ENCODE measurements around the gene MAGOH. TPM values are rescaled to one million over a fixed set of nuclear protein-coding genes. Genes with fewer than 3 reads are reported as not detected.

Gene MAGOH
- polyA plus RNA-seq, 3 donors = 27.9 to 72.1 (median 59.8) TPM

DNA sequence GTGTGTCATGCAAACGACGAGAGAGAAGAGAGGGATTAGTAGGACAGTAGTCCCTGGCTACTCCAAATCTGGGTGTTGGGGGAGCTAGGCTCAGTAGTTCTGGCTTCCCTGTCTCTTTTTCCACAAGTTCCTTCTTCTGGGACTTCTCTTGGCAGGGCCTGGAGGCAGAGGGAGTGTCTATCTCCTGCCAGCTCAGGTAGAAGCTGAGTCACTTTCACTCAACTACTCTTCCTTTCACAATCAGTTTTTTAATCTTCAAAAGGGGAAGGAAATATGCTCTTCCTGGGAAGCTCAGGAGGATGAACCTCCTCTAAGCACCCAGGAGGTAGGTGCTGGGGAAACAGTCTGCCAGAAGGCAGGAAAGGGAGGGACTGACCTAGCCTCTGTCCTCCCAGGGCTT, 35.2 kb upstream of the MAGOH start:
- no peak overlapping the region for H3K27ac ChIP-seq (ENCODE audit: low read depth, low read length)
- 84 to 98% (median 89%) methylated on average over 2 of the region's 2 CpGs for WGBS, 3 donors

DNA sequence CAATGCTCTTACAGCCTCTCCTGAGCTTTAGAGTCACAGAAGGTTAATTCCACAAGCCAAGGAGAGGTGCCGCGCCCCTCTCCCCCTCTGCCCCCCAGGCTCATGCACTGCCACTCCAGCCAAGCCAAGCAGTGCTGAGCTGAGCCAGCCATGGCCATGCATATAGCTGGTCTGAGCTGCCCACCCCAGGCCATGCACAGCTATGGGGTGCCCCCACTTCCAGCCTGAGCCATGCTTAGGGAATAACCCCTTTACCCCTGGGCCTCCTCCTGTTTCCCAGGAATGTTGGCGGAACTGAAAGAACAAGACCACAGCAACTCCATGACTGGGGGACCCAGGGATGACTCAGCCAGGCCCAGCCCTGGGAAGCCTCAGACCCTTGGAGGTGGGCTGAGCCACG, 34.0 kb upstream of the MAGOH start:
- 82 to 93% (median 91%) methylated on average over 4 of the region's 4 CpGs for WGBS, 3 donors
- no peak overlapping the region for H3K27ac ChIP-seq (ENCODE audit: low read depth, low read length)

DNA sequence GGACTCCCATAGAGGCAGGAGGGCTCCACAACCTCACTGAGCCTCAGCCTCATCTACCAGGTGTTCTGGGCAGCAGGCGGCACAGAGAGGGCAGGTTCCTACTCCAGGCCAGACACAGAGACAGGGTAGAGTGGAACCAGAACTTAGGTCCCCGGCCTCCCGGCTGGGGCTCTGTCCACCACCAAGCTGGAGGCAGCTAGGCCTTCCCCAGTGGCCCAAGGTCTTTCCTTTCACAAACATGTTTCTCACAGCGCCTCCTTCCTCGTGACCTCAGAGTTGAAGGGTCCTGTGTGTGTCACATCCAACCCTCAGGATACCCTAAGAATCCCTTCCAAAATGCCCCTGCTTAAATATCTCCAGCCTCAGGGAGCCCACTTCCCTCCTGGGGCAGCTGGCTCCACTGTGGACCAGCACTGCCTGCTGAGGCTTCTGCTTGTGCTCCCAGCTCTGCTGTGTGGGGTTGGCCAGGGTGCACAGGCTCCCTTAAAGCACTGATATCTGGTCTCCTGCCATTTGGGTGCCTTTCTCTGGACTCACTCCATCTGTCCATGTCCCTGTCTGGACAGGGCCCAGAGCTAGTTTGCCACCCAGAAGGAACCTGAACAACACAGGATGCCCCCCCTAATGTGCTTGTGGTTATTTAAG, 33.2 kb upstream of the MAGOH start:
- WGBS, 3 donors = 99 to 100% (median 100%) methylated on average over 5 of the region's 5 CpGs
- H3K27ac ChIP-seq (ENCODE audit: low read depth, low read length) = no peak overlapping the region

DNA sequence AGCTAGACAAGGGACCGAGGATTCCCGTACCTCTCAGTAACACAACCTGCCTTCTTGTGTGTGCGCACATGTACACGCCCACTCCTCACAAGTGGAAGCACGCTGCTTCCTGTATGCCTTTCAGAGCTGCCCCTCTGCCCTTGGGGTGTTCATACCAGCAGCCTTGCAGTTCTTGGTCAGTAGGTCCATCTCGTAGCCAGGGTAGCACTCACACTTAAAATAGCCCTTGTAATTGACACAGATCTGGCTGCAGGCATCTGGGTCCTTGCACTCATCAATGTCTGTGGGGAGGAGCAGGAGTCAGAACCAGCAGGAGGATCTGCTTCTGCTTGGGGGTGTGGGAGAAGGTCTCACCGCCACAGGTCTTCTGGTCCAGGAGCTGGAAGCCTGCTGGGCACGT, 32.6 kb upstream of the MAGOH start:
- WGBS, 3 donors = 88 to 93% (median 93%) methylated on average over 8 of the region's 8 CpGs

DNA sequence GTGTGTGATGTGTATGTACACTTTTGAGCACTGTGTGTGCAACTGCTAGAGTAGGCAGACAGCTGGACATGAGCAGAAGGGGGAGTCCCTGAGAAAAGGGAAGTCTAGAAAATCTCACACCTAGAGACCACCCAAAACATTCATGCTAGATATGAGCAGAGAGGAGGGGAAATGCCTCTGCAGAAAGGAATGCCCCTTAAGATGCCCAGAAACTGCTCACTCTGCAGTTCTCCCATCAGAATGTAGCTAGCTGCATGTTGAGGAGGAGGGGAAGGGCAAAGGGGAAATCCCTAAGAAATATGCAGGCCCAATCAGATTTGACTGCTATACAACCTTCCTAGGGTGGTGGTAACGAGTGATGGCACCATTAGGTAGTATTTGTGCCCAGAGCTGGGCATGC, 31.8 kb upstream of the MAGOH start:
- no peak overlapping the region for H3K27ac ChIP-seq (ENCODE audit: low read depth, low read length)
- 78 to 86% (median 78%) methylated on average over 1 of the region's 1 CpG for WGBS, 3 donors

More for the DNA sequence above, 32.6 kb upstream of the MAGOH start:
- H3K27ac ChIP-seq (ENCODE audit: low read depth, low read length) = no peak overlapping the region

DNA sequence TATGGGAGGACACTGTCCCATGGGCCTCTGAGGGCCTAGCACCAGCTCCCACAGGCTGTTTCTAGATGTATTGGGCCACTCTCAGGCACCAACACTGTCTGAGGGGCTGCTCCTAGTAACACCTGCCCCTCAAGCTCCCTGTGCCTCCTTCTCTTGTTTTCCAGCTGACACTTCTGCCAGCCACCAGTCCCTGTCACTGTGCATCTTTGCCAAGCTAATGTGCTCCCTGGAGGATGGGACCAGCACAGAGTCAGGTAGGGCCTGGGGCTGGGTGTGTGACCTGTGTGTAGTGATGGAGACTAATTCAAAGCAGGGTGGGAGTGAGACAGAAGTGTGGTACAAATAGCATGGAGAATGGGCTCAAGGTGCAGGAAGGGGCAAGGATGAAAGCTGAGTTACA, 29.4 kb upstream of the MAGOH start:
- H3K27ac ChIP-seq (ENCODE audit: low read depth, low read length) = no peak overlapping the region

DNA sequence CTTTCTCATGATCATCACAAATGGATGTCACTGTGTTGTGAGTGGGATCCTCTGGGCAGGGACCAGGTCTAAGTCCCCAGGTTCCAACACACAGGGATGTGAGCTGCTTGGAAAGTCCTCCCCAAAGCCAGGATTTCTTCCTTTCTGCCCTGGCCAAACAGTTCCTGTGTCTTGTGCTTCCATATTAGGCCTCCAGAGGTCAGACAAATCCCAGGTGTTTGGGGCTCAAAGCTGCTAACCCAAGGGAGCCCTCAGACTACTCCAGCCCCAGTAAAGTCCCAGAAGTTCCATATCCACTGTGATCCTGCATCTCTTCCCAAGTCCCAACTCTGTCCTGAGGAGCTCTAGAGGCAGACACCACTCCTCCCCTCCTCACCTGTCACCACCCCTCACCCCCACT, 27.7 kb upstream of the MAGOH start:
- no peak overlapping the region for H3K27ac ChIP-seq (ENCODE audit: low read depth, low read length)

DNA sequence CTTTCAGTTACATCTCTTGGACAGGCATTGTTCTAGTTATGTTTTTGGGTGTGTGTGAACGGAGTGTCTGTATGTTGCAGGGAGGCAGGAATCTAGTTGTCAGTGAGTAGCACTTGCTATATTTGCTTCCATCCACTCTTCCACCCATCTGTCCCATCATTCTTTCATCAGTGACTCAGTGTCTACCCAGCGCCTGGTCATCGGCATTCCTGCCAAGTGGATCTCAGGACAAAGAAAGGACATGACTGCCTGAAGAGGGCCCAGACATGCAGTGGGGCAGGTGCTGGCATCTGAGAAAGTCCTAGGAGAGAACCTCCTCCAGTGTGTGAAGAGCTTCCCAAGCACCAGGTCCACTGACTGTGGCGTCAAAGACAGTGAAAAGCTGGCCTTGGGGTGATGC, 27.3 kb upstream of the MAGOH start:
- no peak overlapping the region for H3K27ac ChIP-seq (ENCODE audit: low read depth, low read length)
- WGBS, 3 donors = 95 to 98% (median 96%) methylated on average over 4 of the region's 4 CpGs

DNA sequence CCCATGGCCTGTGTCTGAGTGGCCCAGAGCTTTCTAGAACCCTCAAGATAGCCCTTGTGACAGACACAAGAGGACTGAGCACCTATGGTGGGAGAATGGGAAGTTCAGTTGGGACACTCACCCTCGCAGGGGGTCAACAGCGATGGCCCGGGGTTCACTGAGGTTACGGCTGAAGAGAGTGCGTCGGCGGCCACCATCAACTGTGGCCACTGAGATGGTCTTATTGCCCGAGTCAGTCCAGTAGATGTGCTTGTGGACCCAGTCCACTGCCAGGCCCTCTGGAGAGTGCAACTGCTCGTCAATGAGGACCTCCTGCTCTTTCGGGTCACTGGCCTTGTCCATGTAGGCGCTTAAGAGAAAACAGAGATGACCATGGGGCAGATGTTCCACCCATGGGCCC, 25.7 kb upstream of the MAGOH start:
- WGBS, 3 donors = 91 to 98% (median 96%) methylated on average over 11 of the region's 11 CpGs

DNA sequence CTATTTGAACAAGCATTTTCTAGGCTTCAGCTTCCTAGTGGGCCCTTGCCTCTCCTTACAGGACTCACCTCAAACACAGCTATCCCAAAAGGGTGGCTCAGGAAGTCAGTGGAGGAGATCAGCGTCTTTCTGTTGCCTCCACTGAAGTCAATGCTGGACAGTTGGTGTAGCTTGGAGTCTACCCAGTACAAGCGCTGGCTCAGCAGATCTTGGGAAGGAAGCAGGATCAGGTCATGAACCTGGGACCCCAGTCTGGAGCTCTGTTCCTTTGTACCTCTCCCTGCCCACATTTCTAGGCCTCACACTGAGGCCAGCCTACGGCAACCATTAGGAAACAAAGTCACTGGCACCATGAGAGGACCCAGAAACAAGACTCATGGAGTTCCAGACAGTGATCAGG, 23.7 kb upstream of the MAGOH start:
- 92 to 97% (median 92%) methylated on average over 3 of the region's 3 CpGs for WGBS, 3 donors
- no peak overlapping the region for H3K27ac ChIP-seq (ENCODE audit: low read depth, low read length)

More for the DNA sequence above, 25.7 kb upstream of the MAGOH start:
- no peak overlapping the region for H3K27ac ChIP-seq (ENCODE audit: low read depth, low read length)

DNA sequence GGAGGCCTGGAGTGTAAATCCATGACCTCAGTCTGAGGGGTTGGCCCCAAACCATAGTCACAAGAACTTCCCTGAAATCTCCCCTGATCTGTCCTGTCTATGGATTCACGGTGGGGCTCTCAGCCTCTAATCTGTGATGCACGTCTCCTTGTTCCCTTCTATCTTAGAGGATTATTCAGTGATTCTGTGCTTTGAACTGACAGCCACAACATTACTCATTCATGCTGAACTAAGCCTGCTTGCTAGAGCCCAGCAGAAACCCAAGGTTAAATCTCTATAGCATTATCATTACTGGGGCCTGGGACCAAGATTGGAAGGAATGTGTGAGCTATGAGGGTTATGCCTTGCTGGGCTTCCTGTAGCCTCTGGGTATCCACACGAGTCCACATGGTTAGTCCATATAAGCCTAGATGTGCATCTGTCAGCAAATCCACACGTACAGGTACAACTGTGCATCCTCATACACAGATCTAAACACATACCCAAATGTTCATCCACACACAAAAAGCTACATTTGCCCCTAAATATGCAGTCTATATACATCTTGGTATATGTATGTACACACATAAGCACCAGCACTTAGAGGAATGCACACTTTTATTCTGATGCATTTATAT, 22.4 kb upstream of the MAGOH start:
- 80 to 92% (median 86%) methylated on average over 4 of the region's 4 CpGs for WGBS, 3 donors
- H3K27ac ChIP-seq (ENCODE audit: low read depth, low read length) = no peak overlapping the region

DNA sequence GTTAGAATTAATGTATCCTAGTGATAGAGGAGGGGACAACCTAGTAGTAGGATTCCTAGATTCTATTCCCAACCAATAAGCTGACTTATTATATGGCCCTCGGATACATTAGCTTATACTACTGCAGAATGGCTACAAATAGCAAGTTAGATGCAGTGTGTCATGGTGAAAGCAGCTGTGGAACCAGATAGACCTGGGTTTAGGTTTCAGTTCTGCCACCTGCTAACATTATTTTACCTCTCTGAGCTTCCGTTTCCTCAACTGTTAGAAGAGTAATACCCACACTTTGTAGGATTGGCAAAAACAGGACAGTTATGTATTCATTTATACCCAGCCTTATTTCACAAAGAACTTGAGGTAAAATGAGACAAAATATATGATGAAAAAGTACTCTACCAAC, 21.6 kb upstream of the MAGOH start:
- WGBS, 3 donors = 93 to 96% (median 93%) methylated on average over 2 of the region's 2 CpGs
- H3K27ac ChIP-seq (ENCODE audit: low read depth, low read length) = no peak overlapping the region

DNA sequence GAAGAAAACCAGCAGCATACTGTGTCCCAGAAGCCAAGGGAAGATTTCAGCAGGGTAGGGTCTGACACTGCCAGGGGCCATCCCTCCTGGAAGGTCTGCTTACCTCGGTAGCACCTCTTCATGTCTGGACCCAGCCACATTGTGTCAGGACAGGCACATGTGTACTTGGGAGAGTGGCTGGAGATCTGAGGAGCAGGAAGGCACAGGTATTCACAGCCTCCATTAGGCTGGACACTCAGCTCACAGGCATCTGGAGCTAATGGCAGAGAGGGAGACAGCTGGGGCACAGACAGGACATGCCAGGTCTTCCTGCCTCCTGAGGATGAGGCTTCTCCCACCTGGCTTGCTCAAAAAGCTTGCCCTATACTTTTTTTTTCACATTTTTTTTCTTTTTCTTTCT, 19.9 kb upstream of the MAGOH start:
- H3K27ac ChIP-seq (ENCODE audit: low read depth, low read length) = no peak overlapping the region
- 54 to 85% (median 83%) methylated on average over 1 of the region's 1 CpG for WGBS, 3 donors

DNA sequence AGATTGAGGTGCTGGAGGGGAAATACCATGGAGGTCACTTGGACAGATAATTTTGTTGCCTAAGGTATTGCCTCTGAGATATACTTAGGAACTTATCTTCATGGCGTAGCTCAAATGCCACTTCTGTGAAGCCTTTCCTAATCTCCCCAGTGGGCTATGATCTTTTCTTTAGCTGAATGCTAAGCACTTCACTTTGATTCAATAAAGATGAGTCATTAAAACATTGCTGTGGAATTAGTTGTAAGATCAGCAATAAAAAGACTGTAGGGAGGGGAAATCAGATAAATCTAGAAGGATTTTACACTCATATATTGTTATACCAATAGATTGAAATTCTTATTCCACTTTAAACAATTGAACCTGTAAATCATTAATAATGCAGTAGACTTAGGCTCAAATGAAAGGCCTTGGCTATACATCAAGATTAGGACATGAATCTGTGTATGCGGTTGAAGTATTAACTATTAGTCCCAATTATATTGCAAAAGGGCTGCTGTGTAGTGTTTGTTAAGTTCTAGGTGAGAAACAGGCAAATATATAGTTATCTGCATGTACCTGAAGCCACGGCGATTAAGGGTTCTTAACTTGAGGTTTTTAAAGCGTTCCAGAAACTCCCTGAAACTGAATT, 19.2 kb upstream of the MAGOH start:
- WGBS, 3 donors = 34 to 94% (median 90%) methylated on average over 5 of the region's 5 CpGs
- no peak overlapping the region for H3K27ac ChIP-seq (ENCODE audit: low read depth, low read length)

DNA sequence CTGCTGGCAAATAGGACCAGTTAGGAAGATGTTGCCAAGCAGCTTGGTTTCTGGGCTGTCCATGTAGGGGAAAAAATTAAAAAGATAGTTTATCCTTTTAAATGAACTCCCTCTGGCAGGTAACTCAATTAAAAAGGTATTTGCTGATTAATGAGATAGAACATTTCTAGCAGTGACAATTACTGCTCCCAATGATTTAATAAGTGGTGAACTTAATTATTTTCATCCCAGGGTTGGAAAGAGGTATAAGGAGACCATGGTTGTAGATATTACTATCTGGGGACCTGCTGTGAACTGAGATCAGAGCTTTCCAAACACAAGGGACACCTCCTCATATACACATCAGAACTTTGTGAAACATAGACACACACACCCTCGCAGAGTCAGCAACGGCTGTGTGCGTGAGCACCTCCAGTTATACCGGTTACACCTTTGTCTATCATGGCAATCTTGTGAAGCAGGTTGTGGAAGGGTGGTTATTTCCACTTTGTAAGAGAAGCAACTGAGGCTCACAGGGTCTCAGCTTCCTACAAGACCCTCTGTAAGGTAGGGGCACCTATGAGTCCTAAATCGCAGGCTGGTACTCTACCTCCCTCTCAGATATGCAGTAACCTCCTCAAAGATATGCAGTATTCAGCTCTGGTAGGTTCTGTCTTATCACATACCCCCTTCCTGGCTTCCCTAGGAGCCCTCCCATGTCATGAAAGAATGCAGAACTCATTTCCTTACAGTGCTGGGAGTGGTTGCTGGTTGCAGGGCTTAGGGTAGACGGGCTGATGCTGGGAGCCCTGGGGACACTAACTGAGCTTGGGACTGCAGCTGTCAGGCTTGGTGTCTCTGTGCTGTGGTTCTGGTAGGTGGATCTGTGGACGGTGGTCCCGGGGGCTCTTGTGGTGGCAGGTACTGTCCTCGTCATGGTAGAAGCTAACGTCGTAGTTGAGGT, 18.5 kb upstream of the MAGOH start:
- 76 to 94% (median 93%) methylated on average over 11 of the region's 11 CpGs for WGBS, 3 donors
- no peak overlapping the region for H3K27ac ChIP-seq (ENCODE audit: low read depth, low read length)

DNA sequence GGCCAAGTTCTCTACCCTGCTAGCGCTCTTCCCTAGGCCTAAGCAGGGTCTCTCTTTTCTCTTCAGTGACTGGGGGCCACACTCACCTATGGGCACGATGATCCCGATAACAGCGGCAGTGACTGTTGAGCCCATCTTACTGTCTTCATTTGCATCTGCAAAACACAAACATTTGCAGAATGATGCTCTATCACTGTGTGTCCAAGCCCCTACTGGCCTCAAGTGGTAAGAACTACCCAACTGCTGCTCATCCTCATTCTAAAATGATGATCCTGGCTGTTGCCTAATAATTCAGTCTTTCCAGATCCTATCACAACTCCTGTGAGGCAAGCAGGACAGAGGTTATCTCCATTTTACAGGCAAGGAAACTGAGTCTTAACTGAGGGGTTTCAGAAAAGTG, 16.7 kb upstream of the MAGOH start:
- H3K27ac ChIP-seq (ENCODE audit: low read depth, low read length) = no peak overlapping the region
- WGBS, 3 donors = 96 to 98% (median 97%) methylated on average over 4 of the region's 4 CpGs

DNA sequence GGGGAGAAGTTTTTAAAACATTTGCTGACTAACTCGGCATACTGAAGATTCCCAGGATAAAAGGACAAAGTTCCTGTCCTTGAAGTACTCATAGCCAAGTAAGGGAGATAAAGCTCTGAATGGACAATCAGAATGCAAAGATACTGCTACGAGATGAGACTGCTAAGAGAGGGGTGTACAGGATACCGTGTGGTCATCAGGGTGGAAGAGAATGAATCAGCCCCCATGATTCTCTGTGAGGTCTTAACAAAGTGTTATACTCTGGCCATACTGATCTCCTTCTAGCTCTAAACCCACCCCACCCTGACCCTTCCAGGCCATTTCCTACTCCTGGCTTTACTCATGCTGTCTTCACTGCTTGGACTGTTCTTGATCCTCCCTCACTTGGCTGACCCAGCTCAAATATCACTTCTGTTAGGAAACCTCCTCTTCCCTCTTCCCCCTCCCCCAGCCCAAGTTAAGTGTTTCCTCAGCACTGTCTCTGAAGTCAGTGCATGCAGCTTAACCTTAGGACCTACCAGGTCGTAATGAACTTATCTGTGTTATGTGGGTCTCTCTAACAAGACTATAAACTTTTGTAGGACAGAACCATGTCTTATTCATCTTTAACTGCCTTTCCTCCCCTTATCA, 15.8 kb upstream of the MAGOH start:
- no peak overlapping the region for H3K27ac ChIP-seq (ENCODE audit: low read depth, low read length)
- 58 to 76% (median 70%) methylated on average over 4 of the region's 4 CpGs for WGBS, 3 donors

DNA sequence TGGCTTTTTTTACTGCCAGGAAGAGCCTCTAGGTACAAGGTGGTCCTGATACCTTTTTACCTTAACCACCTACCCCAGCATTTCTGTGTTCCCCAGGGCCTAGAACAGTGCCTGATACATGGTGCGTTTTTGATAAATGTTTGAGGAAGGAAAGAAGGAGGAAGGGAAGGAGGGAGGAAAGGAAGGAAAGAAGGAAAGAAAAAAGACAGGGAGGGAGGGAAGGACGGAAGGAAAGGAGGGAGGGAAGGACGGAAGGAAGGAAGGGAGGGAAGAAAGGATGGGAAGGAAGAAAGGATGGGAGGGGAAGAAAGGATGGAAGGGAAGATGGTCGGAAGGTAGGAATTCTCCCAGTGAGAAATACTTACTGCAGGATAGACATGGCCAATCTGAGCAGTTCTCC, 12.0 kb upstream of the MAGOH start:
- H3K27ac ChIP-seq (ENCODE audit: low read depth, low read length) = no peak overlapping the region
- WGBS, 3 donors = 84 to 92% (median 88%) methylated on average over 4 of the region's 4 CpGs

DNA sequence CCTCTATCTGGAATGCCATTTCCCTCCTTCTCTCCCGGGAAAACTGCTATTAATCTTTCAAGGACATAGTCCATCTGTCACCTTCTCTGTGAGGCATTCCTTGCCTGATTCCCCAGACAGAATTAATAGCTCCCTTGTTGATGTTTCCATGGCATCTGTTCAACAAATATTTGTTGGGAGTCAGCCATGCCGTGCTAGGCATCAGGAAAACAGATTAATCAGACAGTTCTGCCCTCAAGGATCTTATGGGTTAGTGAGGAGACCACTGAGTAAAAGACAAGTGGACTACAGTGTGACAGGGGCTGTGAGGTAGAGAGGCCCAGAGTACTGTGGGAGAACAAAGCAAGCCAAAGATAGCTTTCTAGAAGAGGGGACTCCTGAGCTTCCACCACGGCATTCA, 11.4 kb upstream of the MAGOH start:
- no peak overlapping the region for H3K27ac ChIP-seq (ENCODE audit: low read depth, low read length)
- WGBS, 3 donors = 20 to 64% (median 61%) methylated on average over 3 of the region's 3 CpGs
